ENCODE results near the gene BCDIN3D.

BCDIN3D gene

GRCh38 chr12:49795654-49796105 lies 47.2 kb downstream of the BCDIN3D start:
- DNase-seq, result no peak

GRCh38 chr12:49794811-49795653 lies 47.9 kb downstream of the BCDIN3D start:
- no peak for DNase-seq

GRCh38 chr12:49794021-49794420 lies 48.9 kb downstream of the BCDIN3D start:
- DNase-seq, result no peak

- no peak for DNase-seq
Measured at GRCh38 chr12:49793620-49794019, 49.3 kb downstream of the BCDIN3D start.

- DNase-seq, result no peak
Measured at GRCh38 chr12:49792976-49793580, 49.8 kb downstream of the BCDIN3D start.

GRCh38 chr12:49792181-49792970 lies 50.5 kb downstream of the BCDIN3D start:
- DNase-seq, result no peak

- no peak for DNase-seq
Measured at GRCh38 chr12:49791700-49792099, 51.2 kb downstream of the BCDIN3D start.

- DNase-seq, result no peak
Measured at GRCh38 chr12:49790741-49791555, 52.0 kb downstream of the BCDIN3D start.

- no peak for DNase-seq
Measured at GRCh38 chr12:49789992-49790391, 52.9 kb downstream of the BCDIN3D start.

- DNase-seq, result no peak
Measured at GRCh38 chr12:49787672-49788071, 55.2 kb downstream of the BCDIN3D start.
